HEK293 (cell line): ENCODE results near the gene C1QTNF12.

Source experiments
- HOXC10 ChIP-seq: sonication (generic); formaldehyde crosslinking; IDR thresholded peaks from 2 replicates; pipeline ENCODE4 v1.8.1; 2023; ENCODE audit warnings: mild to moderate bottlenecking, missing genetic modification reagents
- MZF1 ChIP-seq: fragments of 450-650 bp; formaldehyde crosslinking; IDR thresholded peaks from 2 replicates; pipeline ENCODE4 v1.5.1; 2017; ENCODE audit warnings: missing biosample characterization, missing genetic modification characterization, borderline replicate concordance
- OVOL3 ChIP-seq: fragments of 450-650 bp; formaldehyde crosslinking; IDR thresholded peaks from 2 replicates; pipeline ENCODE4 v1.5.1; 2016; ENCODE audit warnings: missing biosample characterization, missing genetic modification characterization
- PRDM6 ChIP-seq: fragments of 450-650 bp; formaldehyde crosslinking; IDR thresholded peaks from 2 replicates; pipeline ENCODE4 v1.5.1; 2017; ENCODE audit warnings: missing biosample characterization, missing genetic modification characterization
- SALL2 ChIP-seq: fragments of 450-650 bp; formaldehyde crosslinking; IDR thresholded peaks from 2 replicates; pipeline ENCODE4 v1.5.0; 2017; ENCODE audit warnings: missing biosample characterization, mild to moderate bottlenecking, missing genetic modification characterization, borderline replicate concordance
- SCRT1 ChIP-seq: fragments of 450-650 bp; formaldehyde crosslinking; IDR thresholded peaks from 2 replicates; pipeline ENCODE4 v1.5.1; 2016; ENCODE audit warnings: missing biosample characterization, missing genetic modification characterization, borderline replicate concordance
- ZBTB1 ChIP-seq: fragments of 450-650 bp; formaldehyde crosslinking; IDR thresholded peaks from 2 replicates; pipeline ENCODE4 v1.5.1; 2016; ENCODE audit warnings: missing biosample characterization, missing genetic modification characterization
- ZBTB6 ChIP-seq: fragments of 450-650 bp; formaldehyde crosslinking; IDR thresholded peaks from 2 replicates; pipeline ENCODE4 v1.5.1; 2017; ENCODE audit warnings: missing biosample characterization, missing genetic modification characterization
- ZNF157 ChIP-seq: fragments of 450-650 bp; formaldehyde crosslinking; IDR thresholded peaks from 2 replicates; pipeline ENCODE4 v1.5.1; 2016; ENCODE audit warnings: missing biosample characterization, missing genetic modification characterization
- ZNF18 ChIP-seq: fragments of 450-650 bp; formaldehyde crosslinking; IDR thresholded peaks from 2 replicates; pipeline ENCODE4 v1.5.1; 2016; ENCODE audit warnings: missing biosample characterization, missing genetic modification characterization
- ZNF19 ChIP-seq: fragments of 450-650 bp; formaldehyde crosslinking; IDR thresholded peaks from 2 replicates; pipeline ENCODE4; 2016; ENCODE audit warnings: missing biosample characterization, missing genetic modification characterization, low read depth
- ZNF202 ChIP-seq: fragments of 450-650 bp; formaldehyde crosslinking; IDR thresholded peaks from 2 replicates; pipeline ENCODE4 v1.5.1; 2016; ENCODE audit warnings: missing biosample characterization, missing genetic modification characterization, borderline replicate concordance
- ZNF211 ChIP-seq: fragments of 450-650 bp; formaldehyde crosslinking; IDR thresholded peaks from 2 replicates; pipeline ENCODE4 v1.5.1; 2016; ENCODE audit warnings: low read depth, missing biosample characterization, missing genetic modification characterization
- ZNF362 ChIP-seq: fragments of 450-650 bp; formaldehyde crosslinking; IDR thresholded peaks from 2 replicates; pipeline ENCODE4 v1.5.1; 2016; ENCODE audit warnings: missing biosample characterization, missing genetic modification characterization
- ZNF510 ChIP-seq: fragments of 450-650 bp; formaldehyde crosslinking; IDR thresholded peaks from 2 replicates; pipeline ENCODE4 v1.5.1; 2018; ENCODE audit warnings: mild to moderate bottlenecking, missing genetic modification characterization, missing biosample characterization; ENCODE audit not compliant: insufficient replicate concordance
- ZNF624 ChIP-seq: fragments of 450-650 bp; formaldehyde crosslinking; IDR thresholded peaks from 2 replicates; pipeline ENCODE4 v1.5.1; 2017; ENCODE audit warnings: missing biosample characterization, missing genetic modification characterization
- ZNF776 ChIP-seq: fragments of 450-650 bp; formaldehyde crosslinking; IDR thresholded peaks from 2 replicates; pipeline ENCODE4 v1.5.0; 2017; ENCODE audit warnings: missing biosample characterization, missing genetic modification characterization, borderline replicate concordance
- ZNF837 ChIP-seq: fragments of 450-650 bp; formaldehyde crosslinking; IDR thresholded peaks from 2 replicates; pipeline ENCODE4 v1.5.1; 2016; ENCODE audit warnings: missing biosample characterization, missing genetic modification characterization
- ZSCAN30 ChIP-seq: fragments of 450-650 bp; IDR thresholded peaks from 2 replicates; pipeline ENCODE4 v1.5.1; 2018; ENCODE audit warnings: missing biosample characterization, mild to moderate bottlenecking, missing genetic modification characterization, moderate library complexity
- TF ChIP-seq, protein P1 (sequence below): IDR thresholded peaks from 2 replicates; pipeline ENCODE4 v1.6.1; 2011; ENCODE audit warnings: mild to moderate bottlenecking, low read depth, low read length, borderline replicate concordance
- TF ChIP-seq, protein P2 (sequence below): fragments of 450-650 bp; formaldehyde crosslinking; IDR thresholded peaks from 2 replicates; pipeline ENCODE4 v1.5.1; 2016; ENCODE audit warnings: missing biosample characterization, missing genetic modification characterization, borderline replicate concordance
- TF ChIP-seq, protein P3 (sequence below): fragments of 450-650 bp; formaldehyde crosslinking; IDR thresholded peaks from 2 replicates; pipeline ENCODE4 v1.5.1; 2017; ENCODE audit warnings: missing biosample characterization, missing genetic modification characterization
- TF ChIP-seq, protein P4 (sequence below): fragments of 450-650 bp; formaldehyde crosslinking; IDR thresholded peaks from 2 replicates; pipeline ENCODE4 v1.5.1; 2016; ENCODE audit warnings: missing biosample characterization, missing genetic modification characterization

C1QTNF12 gene

DNA sequence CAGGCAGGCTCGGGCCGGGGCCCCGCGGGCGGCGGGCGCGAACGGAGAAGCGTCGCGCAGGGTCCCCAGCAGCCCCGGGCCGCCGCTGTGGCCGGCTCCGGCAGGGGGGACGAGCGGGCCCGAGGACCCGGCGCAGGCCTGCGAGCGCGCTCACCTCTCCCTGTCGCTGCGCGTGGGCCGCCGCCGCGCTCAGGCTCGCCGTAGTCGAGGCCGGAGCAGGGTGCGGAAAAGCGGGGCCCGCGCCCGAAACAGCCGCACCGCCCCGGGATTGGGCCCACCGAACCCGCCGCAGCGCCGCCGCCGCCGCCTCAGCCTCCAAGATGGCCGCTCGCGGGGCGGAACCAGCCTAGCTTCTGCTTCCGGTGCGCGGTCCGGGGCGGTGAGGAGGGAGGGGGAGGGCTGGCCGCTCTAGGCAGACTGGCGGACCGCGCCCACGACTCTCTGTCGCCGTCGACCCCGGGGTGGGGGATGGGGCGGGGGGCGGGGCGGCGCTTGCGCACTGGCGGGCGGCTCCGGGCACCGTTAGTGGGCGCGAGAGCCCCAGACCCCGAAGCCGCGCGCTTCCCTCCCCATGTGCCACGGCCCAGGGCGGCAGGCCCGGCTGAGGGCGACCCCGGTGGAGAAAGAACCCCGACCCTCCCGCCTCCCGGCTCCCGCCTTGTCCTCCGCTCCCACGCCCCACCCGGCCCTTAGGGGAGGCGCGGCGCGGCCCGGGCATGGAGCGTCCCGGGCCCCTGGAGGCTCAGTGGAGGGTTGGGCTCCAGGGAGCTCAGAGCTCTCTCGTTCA, 27.2 kb upstream of the C1QTNF12 start, which contains the start of gene UBE2J2 (continued):
- TF ChIP-seq OVOL3 (tag by site-specific recombination) (no peak), ZNF776 (tag by site-specific recombination) (no peak), ZBTB6 (tag by site-specific recombination) (peak; percentile 75), ZBTB1 (tag by site-specific recombination) (no peak), ZNF19 (tag by site-specific recombination) (no peak), ZNF211 (tag by site-specific recombination) (no peak), ZNF157 (no peak), ZNF202 (tag by site-specific recombination) (no peak), ZNF510 (tag by site-specific recombination) (no peak), MZF1 (no peak), ZSCAN30 (tag by site-specific recombination) (peak; percentile 46), SCRT1 (tag by site-specific recombination) (no peak), ZNF18 (no peak), ZNF837 (tag by site-specific recombination) (no peak), HOXC10 (CRISPR knock-in tag) (no peak), PRDM6 (no peak), ZNF624 (tag by site-specific recombination) (no peak), SALL2 (no peak), ZNF362 (tag by site-specific recombination) (no peak)
- TF ChIP-seq, protein P1, sequence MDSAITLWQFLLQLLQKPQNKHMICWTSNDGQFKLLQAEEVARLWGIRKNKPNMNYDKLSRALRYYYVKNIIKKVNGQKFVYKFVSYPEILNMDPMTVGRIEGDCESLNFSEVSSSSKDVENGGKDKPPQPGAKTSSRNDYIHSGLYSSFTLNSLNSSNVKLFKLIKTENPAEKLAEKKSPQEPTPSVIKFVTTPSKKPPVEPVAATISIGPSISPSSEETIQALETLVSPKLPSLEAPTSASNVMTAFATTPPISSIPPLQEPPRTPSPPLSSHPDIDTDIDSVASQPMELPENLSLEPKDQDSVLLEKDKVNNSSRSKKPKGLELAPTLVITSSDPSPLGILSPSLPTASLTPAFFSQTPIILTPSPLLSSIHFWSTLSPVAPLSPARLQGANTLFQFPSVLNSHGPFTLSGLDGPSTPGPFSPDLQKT: no peak
- TF ChIP-seq, protein P2, sequence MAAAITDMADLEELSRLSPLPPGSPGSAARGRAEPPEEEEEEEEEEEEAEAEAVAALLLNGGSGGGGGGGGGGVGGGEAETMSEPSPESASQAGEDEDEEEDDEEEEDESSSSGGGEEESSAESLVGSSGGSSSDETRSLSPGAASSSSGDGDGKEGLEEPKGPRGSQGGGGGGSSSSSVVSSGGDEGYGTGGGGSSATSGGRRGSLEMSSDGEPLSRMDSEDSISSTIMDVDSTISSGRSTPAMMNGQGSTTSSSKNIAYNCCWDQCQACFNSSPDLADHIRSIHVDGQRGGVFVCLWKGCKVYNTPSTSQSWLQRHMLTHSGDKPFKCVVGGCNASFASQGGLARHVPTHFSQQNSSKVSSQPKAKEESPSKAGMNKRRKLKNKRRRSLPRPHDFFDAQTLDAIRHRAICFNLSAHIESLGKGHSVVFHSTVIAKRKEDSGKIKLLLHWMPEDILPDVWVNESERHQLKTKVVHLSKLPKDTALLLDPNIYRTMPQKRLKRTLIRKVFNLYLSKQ: no peak
- TF ChIP-seq, protein P3, sequence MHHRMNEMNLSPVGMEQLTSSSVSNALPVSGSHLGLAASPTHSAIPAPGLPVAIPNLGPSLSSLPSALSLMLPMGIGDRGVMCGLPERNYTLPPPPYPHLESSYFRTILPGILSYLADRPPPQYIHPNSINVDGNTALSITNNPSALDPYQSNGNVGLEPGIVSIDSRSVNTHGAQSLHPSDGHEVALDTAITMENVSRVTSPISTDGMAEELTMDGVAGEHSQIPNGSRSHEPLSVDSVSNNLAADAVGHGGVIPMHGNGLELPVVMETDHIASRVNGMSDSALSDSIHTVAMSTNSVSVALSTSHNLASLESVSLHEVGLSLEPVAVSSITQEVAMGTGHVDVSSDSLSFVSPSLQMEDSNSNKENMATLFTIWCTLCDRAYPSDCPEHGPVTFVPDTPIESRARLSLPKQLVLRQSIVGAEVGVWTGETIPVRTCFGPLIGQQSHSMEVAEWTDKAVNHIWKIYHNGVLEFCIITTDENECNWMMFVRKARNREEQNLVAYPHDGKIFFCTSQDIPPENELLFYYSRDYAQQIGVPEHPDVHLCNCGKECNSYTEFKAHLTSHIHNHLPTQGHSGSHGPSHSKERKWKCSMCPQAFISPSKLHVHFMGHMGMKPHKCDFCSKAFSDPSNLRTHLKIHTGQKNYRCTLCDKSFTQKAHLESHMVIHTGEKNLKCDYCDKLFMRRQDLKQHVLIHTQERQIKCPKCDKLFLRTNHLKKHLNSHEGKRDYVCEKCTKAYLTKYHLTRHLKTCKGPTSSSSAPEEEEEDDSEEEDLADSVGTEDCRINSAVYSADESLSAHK (tag by site-specific recombination): no peak
- TF ChIP-seq, protein P4, sequence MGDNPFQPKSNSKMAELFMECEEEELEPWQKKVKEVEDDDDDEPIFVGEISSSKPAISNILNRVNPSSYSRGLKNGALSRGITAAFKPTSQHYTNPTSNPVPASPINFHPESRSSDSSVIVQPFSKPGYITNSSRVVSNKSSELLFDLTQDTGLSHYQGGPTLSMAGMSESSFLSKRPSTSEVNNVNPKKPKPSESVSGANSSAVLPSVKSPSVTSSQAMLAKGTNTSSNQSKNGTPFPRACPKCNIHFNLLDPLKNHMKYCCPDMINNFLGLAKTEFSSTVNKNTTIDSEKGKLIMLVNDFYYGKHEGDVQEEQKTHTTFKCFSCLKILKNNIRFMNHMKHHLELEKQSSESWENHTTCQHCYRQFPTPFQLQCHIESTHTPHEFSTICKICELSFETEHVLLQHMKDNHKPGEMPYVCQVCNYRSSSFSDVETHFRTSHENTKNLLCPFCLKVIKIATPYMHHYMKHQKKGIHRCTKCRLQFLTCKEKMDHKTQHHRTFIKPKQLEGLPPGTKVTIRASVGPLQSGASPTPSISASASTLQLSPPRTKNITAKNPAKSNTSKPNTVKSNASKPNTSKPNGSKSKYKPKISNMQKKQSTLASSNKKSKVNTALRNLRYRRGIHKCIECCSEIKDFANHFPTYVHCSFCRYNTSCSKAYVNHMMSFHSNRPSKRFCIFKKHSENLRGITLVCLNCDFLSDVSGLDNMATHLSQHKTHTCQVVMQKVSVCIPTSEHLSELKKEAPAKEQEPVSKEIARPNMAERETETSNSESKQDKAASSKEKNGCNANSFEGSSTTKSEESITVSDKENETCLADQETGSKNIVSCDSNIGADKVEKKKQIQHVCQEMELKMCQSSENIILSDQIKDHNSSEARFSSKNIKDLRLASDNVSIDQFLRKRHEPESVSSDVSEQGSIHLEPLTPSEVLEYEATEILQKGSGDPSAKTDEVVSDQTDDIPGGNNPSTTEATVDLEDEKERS (tag by site-specific recombination): no peak
